Heart right ventricle (tissue), 16 donors: ENCODE data around the gene GIT2. TPM values are rescaled to one million over a fixed set of nuclear protein-coding genes. Genes with fewer than 3 reads are reported as not detected.
A peak's percentile ranks its signal among the peaks of the same experiment; 100 is the strongest.
"Not testable (repeated sequence)": the region's sequence is repeated elsewhere in the genome, so short reads cannot be mapped to it uniquely, and the experiment has no call there.

Experiments used
- ATAC-seq, 8 donors: fragments of 200-7000 bp; cut with Tn5 transposase; one replicate each; pipeline ENCODE4 v1.9.1; 2020; ENCODE audit warnings: mild to moderate bottlenecking in 8 of 8, moderate library complexity in 8 of 8, moderate number of reproducible peaks in 1 of 8
- DNase-seq, 2 donors: peaks; one replicate each; pipeline ENCODE4 v3.0.0-alpha.2; 2020
- H3K27ac ChIP-seq, 10 donors: fragments of 200-600 bp; sonication (generic) in 2 of 10; one replicate each; pipeline versions ENCODE4 v1.5.0 to v1.8.0; 2020 to 2022; ENCODE audit warnings: mild to moderate bottlenecking in 3 of 10
- H3K27me3 ChIP-seq, 7 donors: fragments of 200-600 bp; one replicate each; pipeline ENCODE4 v1.8.0; 2021 to 2022; ENCODE audit warnings: mild to moderate bottlenecking in 2 of 7
- H3K36me3 ChIP-seq, 9 donors: fragments of 200-600 bp; sonication (generic) in 1 of 9; one replicate each; pipeline versions ENCODE4 v1.5.0 to v1.8.0; 2020 to 2022; ENCODE audit warnings: mild to moderate bottlenecking in 2 of 9
- H3K4me1 ChIP-seq, 9 donors: fragments of 200-600 bp; sonication (generic) in 1 of 9; one replicate each; pipeline versions ENCODE4 v1.5.0 to v1.8.0; 2020 to 2022; ENCODE audit warnings: mild to moderate bottlenecking in 4 of 9
- H3K4me3 ChIP-seq, 10 donors: fragments of 200-600 bp; sonication (generic) in 2 of 10; one replicate each; pipeline versions ENCODE4 v1.5.0 to v1.8.0; 2020 to 2022; ENCODE audit warnings: mild to moderate bottlenecking in 7 of 10, moderate library complexity in 2 of 10
- H3K9me3 ChIP-seq, 11 donors: fragments of 200-600 bp in 10 of 11; sonication (generic) in 2 of 11; one replicate each; pipeline versions ENCODE4 v1.5.0 to v1.8.0; 2013 to 2022; ENCODE audit warnings: mild to moderate bottlenecking in 2 of 11, control low read depth in 1 of 11, moderate library complexity in 1 of 11
- CTCF ChIP-seq, 9 donors: fragments of 200-600 bp; sonication (generic) in 2 of 9; IDR thresholded peaks; one replicate each; pipeline versions ENCODE4 v1.5.0 to v1.8.0; 2021 to 2022; ENCODE audit warnings: antibody characterized with exemption in 9 of 9, mild to moderate bottlenecking in 5 of 9, moderate library complexity in 1 of 9
- WGBS, 2 donors: extraction: QIAGEN DNeasy Blood & Tissue Kit; methylation state at CpG; one replicate each; pipeline ENCODE4 v1.1.7; 2013; ENCODE audit warnings: inconsistent platforms in 1 of 2; 5-methylcytosine and 5-hydroxymethylcytosine counted together
- intact Hi-C, 10 donors: fragments of 100-400 bp; cut with DNase I; formaldehyde crosslinking; loops; one replicate each; pipeline versions ENCODE4 v1.11.1 to v1.14.2; 2022
- polyA plus RNA-seq, 2 donors: library from polyadenylated mRNA; stranded (reverse); fragments of 200-250 nt; gene quantifications; one replicate each; pipeline ENCODE4 v1.2.3, GENCODE V29; 2013
- total RNA-seq, 10 donors: library from RNA; stranded (reverse); fragmentation: NEBNext Ultra II Directional in 3 of 10; extraction: Animal tissue kit (Norgen Biotek cat#: 25700) in 3 of 10; gene quantifications; one replicate each; pipeline versions ENCODE4 v1.2.1 to v1.2.4, GENCODE V29; 2021 to 2023
- donor health status: Arrhythmogenic right ventricular cardiomyopathy.
- donor health status: ischemic (EF 13 %, LVEDD 7.1; RV severe dilation, severe dysfunction).
- donor health status: healthy with polysubstance abuse.
- donor health status: DM: no; HTN: yes; CAD: no.
- donor health status: DM: no; HTN: no; CAD: no.
- donor health status: ischemic (EF 25% LVEDD 6.9; RV normal size, moderate dysfunction).
- donor health status: ischemic (EF 25% LVEDD 5.7; RV mildly dilated, moderate dysfunction).
- donor health status: healthy.
- donor health status: DM: yes; HTN: yes; CAD: no.
- donor health status: Ischemic cardiomyopathy.
- donor health status: ischemic (EF 35%, LVEDD 5.7; RV mildly dilated, moderate dysfunction).
- donor health status: nonischemic (EF 11% LVEDD 7.7; RV severe dilation, severe dysfunction).
- donor health status: DM: yes; HTN: yes; CAD: no.
- donor health status: PGD.
- donor health status: ischemic (EF 29% LVEDD 5.4; RV normal size, mild dysfunction).
- donor health status: nonischemic (EF 23%, LVEDD 6.1; RV moderate dilation, normal function).

GIT2 gene
- total and polyA plus RNA-seq, 12 donors, result 17.8 to 44.9 (median 38.9) TPM

GRCh38 chr12:109934026-109934425, 62.1 kb downstream of the GIT2 start:
- no peak for DNase-seq
- peak overlapping the region in 2 of 10 donors; percentile 7 to 72 for H3K27ac ChIP-seq
- TF ChIP-seq CTCF (IDR thresholded peaks at IDR 0.05), result peak in 6 of 9 donors; percentile 26 to 50 (median 36)
- no peak overlapping the region for H3K4me3 ChIP-seq
- ATAC-seq, result peak in 1 of 8 donors; percentile 30
- H3K27me3 ChIP-seq, result no peaks in the 10 kb centered on the region
- 79 to 84% methylated on average over 5 of the region's 5 CpGs for WGBS, 2 donors
- peaks cover 0 to 100% (median 68%) of the 10 kb centered on the region in 9 donors for H3K36me3 ChIP-seq
- H3K4me1 ChIP-seq, result peaks cover 0 to 24% (median 10%) of the 10 kb centered on the region in 9 donors
- intact Hi-C loops, result no loop called here
- no peaks in the 10 kb centered on the region for H3K9me3 ChIP-seq

- peak overlapping the region; percentile 27 to 72 (median 42) for H3K27ac ChIP-seq
- no peaks in the 10 kb centered on the region for H3K9me3 ChIP-seq
- no peak overlapping the region for H3K4me3 ChIP-seq
- DNase-seq (peak; percentile 72 to 77), ATAC-seq (peak; percentile 59 to 86 (median 74))
- TF ChIP-seq CTCF (IDR thresholded peaks at IDR 0.05), result no peak
- WGBS, 2 donors, result 55 to 64% methylated on average over 14 of the region's 14 CpGs
- H3K36me3 ChIP-seq, result peaks cover 0 to 100% (median 58%) of the 10 kb centered on the region in 9 donors
- peaks cover 0 to 23% (median 6%) of the 10 kb centered on the region in 9 donors for H3K4me1 ChIP-seq
- intact Hi-C loops, result no loop called here
- no peaks in the 10 kb centered on the region for H3K27me3 ChIP-seq
Measured at GRCh38 chr12:109932878-109933503, 63.2 kb downstream of the GIT2 start.

- TF ChIP-seq CTCF (IDR thresholded peaks at IDR 0.05), result no peak
- no peak overlapping the region for H3K4me3 ChIP-seq
- H3K36me3 ChIP-seq, result peaks cover 0 to 99% (median 48%) of the 10 kb centered on the region in 9 donors
- DNase-seq (no peak), ATAC-seq (no peak)
- intact Hi-C loops, result no loop called here
- H3K9me3 ChIP-seq, result no peaks in the 10 kb centered on the region
- H3K27ac ChIP-seq, result peak overlapping the region in 2 of 10 donors; percentile 17 to 45
- H3K27me3 ChIP-seq, result no peaks in the 10 kb centered on the region
- H3K4me1 ChIP-seq, result peaks cover 0 to 27% (median 6%) of the 10 kb centered on the region in 9 donors
- whole genome bisulfite sequencing, 2 donors, result 91 to 95% methylated on average over 5 of the region's 5 CpGs
Measured at GRCh38 chr12:109931143-109931542, 65.0 kb downstream of the GIT2 start.

- no peak for ATAC-seq
- Histone ChIP-seq H3K36me3 (peaks cover 0 to 99% (median 39%) of the 10 kb centered on the region in 9 donors), H3K4me1 (peaks cover 0 to 27% (median 6%) of the 10 kb centered on the region in 9 donors), H3K4me3 (no peak overlapping the region), H3K27ac (no peak overlapping the region), H3K9me3 (no peaks in the 10 kb centered on the region), H3K27me3 (no peaks in the 10 kb centered on the region)
- intact Hi-C loops, result no loop called here
- no peak for TF ChIP-seq CTCF (IDR thresholded peaks at IDR 0.05)
- DNase-seq, result no peak
- 87 to 88% methylated on average over 16 of the region's 16 CpGs for WGBS, 2 donors
Measured at GRCh38 chr12:109930028-109930800, 66.0 kb downstream of the GIT2 start.

- H3K9me3 ChIP-seq, H3K4me3 ChIP-seq, DNase-seq, H3K27ac ChIP-seq, ATAC-seq, intact Hi-C loops, H3K27me3 ChIP-seq: not testable (repeated sequence)
- H3K4me1 ChIP-seq, result peaks cover 0 to 27% (median 6%) of the 10 kb centered on the region in 9 donors
- WGBS, 2 donors, result 95% methylated on average over 14 of the region's 14 CpGs
- H3K36me3 ChIP-seq, result peaks cover 0 to 97% (median 35%) of the 10 kb centered on the region in 9 donors
Measured at GRCh38 chr12:109929326-109929725, 66.8 kb downstream of the GIT2 start.
